Calu3 (cell line): ENCODE data around the gene NEB. TPM values are rescaled to one million over a fixed set of nuclear protein-coding genes. Genes with fewer than 3 reads are reported as not detected.
"Not testable (repeated sequence)": the region's sequence is repeated elsewhere in the genome, so short reads cannot be mapped to it uniquely, and the experiment has no call there.

Source experiments
- BruUV-seq: library from RNA; stranded (reverse); fragments of 400-500 nt; replicated peaks from 2 replicates; lab custom pipeline; 2021; lab: Mats Ljungman, UMichigan
- CTCF ChIA-PET: fragments of 300-600 bp; sonication (Branson Sonifier 250); formaldehyde crosslinking; loops from one replicate; lab custom pipeline; 2022; ENCODE audit warnings: antibody characterized with exemption; lab: Charles Lee
- DNase-seq: peaks from one replicate; pipeline ENCODE4 v3.0.0; 2022
- H3K27ac Mint-ChIP-seq: one replicate; pipeline ENCODE4 v1.8.0; 2022; ENCODE audit warnings: mixed read lengths; ENCODE audit not compliant: unreplicated experiment
- H3K27me3 Mint-ChIP-seq: one replicate; pipeline ENCODE4 v1.8.0; 2022; ENCODE audit warnings: mixed read lengths; ENCODE audit not compliant: unreplicated experiment
- H3K36me3 Mint-ChIP-seq: one replicate; pipeline ENCODE4 v1.8.0; 2022; ENCODE audit warnings: mild to moderate bottlenecking, moderate library complexity, mixed read lengths; ENCODE audit not compliant: insufficient read depth, unreplicated experiment
- H3K4me1 Mint-ChIP-seq: one replicate; pipeline ENCODE4 v1.8.0; 2022; ENCODE audit warnings: mild to moderate bottlenecking, low read depth, mixed read lengths; ENCODE audit not compliant: unreplicated experiment
- H3K4me3 Mint-ChIP-seq: one replicate; pipeline ENCODE4 v1.8.0; 2022; ENCODE audit warnings: mild to moderate bottlenecking, low read depth, moderate library complexity, mixed read lengths; ENCODE audit not compliant: unreplicated experiment
- H3K9me3 Mint-ChIP-seq: one replicate; pipeline ENCODE4 v1.8.0; 2022; ENCODE audit warnings: low read depth, mixed read lengths; ENCODE audit not compliant: unreplicated experiment
- intact Hi-C: fragments of 100-400 bp; cut with micrococcal nuclease; formaldehyde crosslinking; loops from one replicate; pipeline ENCODE4 v1.10.0; 2022; ENCODE audit not compliant: unreplicated experiment
- total RNA-seq: library from RNA; stranded (reverse); gene quantifications from 2 replicates; pipeline ENCODE4 v1.2.3, GENCODE V29; 2022
- TF ChIP-seq, protein P1 (sequence below): fragments of 200-600 bp; IDR thresholded peaks from one replicate; pipeline ENCODE4 v1.8.0; 2022; ENCODE audit warnings: antibody characterized with exemption; ENCODE audit not compliant: unreplicated experiment

The NEB gene
- total RNA-seq, 1 experiment from 2014 or later: 27.5 TPM

DNA sequence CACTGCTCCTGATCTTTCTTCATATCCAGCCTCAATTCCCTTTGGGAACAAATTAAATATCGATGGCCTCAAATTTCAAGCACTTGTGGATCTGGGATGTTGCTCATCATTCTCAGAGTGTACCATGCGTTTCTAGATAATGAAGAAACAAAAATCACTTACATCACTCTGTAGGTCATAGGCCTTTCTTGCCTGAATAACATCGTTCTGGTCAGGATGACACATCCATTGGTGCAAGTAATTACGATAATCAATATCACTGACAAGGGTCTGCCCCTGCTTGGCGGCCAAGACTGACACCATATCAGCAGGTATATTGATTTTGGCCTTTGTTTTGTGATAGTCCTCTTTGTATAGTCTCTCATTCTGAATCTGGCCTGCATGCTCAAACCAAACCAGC is 167.3 kb downstream of the NEB start:
- intact Hi-C loops: no loop called here
- no peaks in the 10 kb centered on the region for H3K9me3 Mint-ChIP-seq
- no peaks in the 10 kb centered on the region for H3K4me1 Mint-ChIP-seq
- no peaks in the 10 kb centered on the region for H3K36me3 Mint-ChIP-seq
- TF ChIP-seq, protein P1, sequence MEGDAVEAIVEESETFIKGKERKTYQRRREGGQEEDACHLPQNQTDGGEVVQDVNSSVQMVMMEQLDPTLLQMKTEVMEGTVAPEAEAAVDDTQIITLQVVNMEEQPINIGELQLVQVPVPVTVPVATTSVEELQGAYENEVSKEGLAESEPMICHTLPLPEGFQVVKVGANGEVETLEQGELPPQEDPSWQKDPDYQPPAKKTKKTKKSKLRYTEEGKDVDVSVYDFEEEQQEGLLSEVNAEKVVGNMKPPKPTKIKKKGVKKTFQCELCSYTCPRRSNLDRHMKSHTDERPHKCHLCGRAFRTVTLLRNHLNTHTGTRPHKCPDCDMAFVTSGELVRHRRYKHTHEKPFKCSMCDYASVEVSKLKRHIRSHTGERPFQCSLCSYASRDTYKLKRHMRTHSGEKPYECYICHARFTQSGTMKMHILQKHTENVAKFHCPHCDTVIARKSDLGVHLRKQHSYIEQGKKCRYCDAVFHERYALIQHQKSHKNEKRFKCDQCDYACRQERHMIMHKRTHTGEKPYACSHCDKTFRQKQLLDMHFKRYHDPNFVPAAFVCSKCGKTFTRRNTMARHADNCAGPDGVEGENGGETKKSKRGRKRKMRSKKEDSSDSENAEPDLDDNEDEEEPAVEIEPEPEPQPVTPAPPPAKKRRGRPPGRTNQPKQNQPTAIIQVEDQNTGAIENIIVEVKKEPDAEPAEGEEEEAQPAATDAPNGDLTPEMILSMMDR: no peak
- no peak for DNase-seq
- H3K27ac Mint-ChIP-seq: no peak overlapping the region
- H3K4me3 Mint-ChIP-seq: no peak overlapping the region
- CTCF ChIA-PET: interaction anchor here (0.6 kb wide), 2 partner anchors 36 to 381 kb away, joined by 3 to 4 read pairs; no protein-coding TSS in a partner anchor
- no TSS peak for BruUV-seq
- H3K27me3 Mint-ChIP-seq: no peaks in the 10 kb centered on the region

GRCh38 chr2:151562398-151562797 is 171.9 kb downstream of the NEB start:
- no peak overlapping the region for H3K27ac Mint-ChIP-seq
- no peaks in the 10 kb centered on the region for H3K9me3 Mint-ChIP-seq
- intact Hi-C loops: no loop called here
- DNase-seq: no peak
- BruUV-seq: no TSS peak
- no peaks in the 10 kb centered on the region for H3K36me3 Mint-ChIP-seq
- H3K4me3 Mint-ChIP-seq: no peak overlapping the region
- CTCF ChIA-PET: no interaction called here
- TF ChIP-seq, protein P1: no peak
- no peaks in the 10 kb centered on the region for H3K27me3 Mint-ChIP-seq
- H3K4me1 Mint-ChIP-seq: no peaks in the 10 kb centered on the region

GRCh38 chr2:151560289-151560688 is 174.0 kb downstream of the NEB start:
- H3K4me3 Mint-ChIP-seq: no peak overlapping the region
- no TSS peak for BruUV-seq
- no peak overlapping the region for H3K27ac Mint-ChIP-seq
- intact Hi-C loops: no loop called here
- H3K9me3 Mint-ChIP-seq: no peaks in the 10 kb centered on the region
- no peaks in the 10 kb centered on the region for H3K4me1 Mint-ChIP-seq
- no peaks in the 10 kb centered on the region for H3K36me3 Mint-ChIP-seq
- TF ChIP-seq, protein P1: no peak
- CTCF ChIA-PET: no interaction called here
- DNase-seq: no peak
- no peaks in the 10 kb centered on the region for H3K27me3 Mint-ChIP-seq

- H3K27me3 Mint-ChIP-seq, H3K4me1 Mint-ChIP-seq, intact Hi-C loops, CTCF ChIA-PET, H3K27ac Mint-ChIP-seq, BruUV-seq, DNase-seq, H3K4me3 Mint-ChIP-seq, H3K9me3 Mint-ChIP-seq, H3K36me3 Mint-ChIP-seq: not testable (repeated sequence)
These were observed 174.8 kb downstream of the NEB start for GRCh38 chr2:151559431-151559830.

DNA sequence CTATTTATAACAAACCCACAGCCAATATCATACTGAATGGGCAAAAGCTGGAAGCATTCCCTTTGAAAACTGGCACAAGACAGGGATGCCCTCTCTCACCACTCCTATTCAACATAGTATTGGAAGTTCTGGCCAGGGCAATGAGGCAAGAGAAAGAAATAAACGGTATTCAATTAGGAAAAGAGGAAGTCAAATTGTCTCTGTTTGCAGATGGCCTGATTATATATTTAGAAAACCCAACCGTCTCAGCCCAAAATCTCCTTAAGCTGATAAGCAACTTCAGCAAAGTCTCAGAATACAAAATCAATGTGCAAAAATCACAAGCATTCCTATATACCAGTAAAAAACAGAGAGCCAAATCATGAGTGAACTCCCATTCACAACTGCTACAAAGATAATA is 176.4 kb downstream of the NEB start:
- H3K27ac Mint-ChIP-seq, H3K27me3 Mint-ChIP-seq, BruUV-seq, H3K36me3 Mint-ChIP-seq, H3K9me3 Mint-ChIP-seq, CTCF ChIA-PET, H3K4me3 Mint-ChIP-seq, intact Hi-C loops, H3K4me1 Mint-ChIP-seq, DNase-seq: not testable (repeated sequence)
